CD4-positive, alpha-beta T cell treated with Interleukin-6 at 100 ng/mL for 8 hours (primary cell): ENCODE results near the gene CDK18.

Experiments used
- DNase-seq: peaks from one replicate; pipeline ENCODE4 v3.0.0-alpha.2; 2020; ENCODE audit warnings: mixed read lengths, low spot score

The CDK18 gene

DNA sequence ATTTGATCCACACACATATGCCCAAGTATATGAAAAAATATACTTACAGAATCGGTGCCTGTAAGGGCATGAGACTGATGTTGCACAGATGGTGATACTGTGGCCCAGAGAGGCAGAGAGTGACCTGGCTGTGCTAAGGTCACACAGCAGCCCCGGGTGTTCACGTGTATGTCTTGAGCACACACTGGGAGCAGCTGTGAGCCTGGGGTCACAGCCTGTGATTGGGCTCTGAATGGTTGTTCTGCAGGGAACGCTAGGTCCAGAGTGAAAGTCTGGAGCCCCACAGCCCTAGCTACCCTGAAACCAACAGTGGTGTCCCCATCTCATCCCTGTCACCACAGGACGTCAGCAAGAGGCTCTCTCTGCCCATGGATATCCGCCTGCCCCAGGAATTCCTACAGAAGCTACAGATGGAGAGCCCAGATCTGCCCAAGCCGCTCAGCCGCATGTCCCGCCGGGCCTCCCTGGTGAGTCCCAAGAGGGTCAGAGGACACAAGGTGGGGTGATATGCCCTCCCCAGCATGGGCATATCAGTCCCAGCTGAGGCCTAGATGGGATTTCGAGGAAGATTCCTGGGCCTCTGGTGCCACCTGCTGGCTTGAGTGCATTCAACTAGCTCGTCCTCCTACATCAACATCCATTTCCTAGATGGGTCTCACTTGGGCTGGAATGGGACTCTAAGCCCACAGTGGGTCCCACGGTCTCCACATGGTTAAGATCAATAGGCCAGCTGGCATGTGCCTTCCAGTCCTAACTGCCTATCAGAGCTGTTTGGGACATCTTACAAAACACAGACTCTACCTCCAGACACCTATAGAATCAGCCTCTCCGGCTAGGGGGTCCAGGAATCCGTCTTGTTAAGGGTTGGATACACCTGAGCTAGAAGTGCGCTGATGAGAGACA is 19.7 kb downstream of the CDK18 start:
- peak; percentile 56 for DNase-seq

DNA sequence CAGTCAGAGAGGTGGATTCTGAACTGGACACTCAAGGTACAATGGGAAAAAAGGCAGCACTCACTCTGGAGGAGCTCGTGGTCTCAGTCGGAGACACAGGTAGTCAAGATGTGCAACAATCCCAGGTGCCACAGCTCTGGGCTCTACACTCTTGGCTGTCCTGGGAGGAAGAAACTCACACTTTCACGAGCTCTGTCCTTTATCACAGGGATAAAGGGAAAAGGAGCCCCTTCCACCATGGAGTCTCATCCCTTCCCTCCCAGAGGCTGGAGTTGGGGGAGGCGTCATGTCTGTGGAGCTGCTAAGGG is 20.3 kb downstream of the CDK18 start:
- DNase-seq, result no peak

DNA sequence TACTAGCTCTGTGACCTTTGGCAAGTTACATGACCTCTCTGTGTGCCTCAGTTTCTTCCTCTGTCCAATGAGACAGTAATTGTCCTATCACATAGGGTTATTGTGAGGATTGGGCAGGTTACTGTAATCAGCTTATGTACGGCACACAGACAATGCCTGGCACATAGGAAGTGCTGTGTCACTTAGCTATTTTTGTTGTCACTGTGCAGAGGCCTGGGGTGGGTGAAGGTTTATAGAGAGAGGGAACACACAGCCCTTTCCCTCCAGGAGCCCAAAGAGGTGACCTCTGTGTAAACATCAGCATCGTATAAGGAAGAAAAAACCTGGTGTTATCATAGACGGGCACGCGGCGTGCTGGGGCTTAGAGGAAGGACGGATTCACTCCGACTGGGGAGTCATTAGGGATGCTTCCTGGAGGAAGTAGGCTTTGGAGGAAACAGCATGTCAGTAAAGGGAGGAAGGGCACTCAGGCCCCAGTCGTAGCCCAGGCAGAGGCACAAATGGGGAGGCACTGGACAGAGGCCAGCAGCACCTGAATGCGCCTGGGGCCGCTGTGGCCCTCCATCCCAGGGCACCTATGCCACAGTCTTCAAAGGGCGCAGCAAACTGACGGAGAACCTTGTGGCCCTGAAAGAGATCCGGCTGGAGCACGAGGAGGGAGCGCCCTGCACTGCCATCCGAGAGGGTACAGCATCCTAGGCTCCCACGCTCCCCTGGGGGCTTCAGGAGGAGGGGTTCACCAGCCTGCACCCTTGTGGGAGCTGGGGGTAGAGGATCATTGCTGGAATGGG is 21.2 kb downstream of the CDK18 start:
- DNase-seq, result no peak

DNA sequence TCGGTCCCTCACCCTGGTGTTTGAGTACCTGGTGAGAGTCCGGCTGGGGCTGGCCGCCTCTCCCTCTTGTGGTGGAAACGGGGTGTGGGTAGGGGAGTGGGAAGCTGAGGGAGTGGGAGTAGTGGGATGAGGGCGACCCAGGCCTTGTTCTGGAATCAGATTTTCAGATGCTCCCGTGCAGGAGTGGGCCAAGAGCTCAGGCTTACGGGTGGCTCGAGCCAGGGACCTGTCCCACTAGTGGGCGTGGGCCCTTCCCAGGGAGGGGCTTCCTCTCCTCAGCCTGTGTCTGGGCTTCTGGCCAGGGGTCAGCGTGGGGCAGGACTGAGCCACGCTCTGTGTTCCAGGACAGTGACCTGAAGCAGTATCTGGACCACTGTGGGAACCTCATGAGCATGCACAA is 22.0 kb downstream of the CDK18 start:
- no peak for DNase-seq

DNA sequence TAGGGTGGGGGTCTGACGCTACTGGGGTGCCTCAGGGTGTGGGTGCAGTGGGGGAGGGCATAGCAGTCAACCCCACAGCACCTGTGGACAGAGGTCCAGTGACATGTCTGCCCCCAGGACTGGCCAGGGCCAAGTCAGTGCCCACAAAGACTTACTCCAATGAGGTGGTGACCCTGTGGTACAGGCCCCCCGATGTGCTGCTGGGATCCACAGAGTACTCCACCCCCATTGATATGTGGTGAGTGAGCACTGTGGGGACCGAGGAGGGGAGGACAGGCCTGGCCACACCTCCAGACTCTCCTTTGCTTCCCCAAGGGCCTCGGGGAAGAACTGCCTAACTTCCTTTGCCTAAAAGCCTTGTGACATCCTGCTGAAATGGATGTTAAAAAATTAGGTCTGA is 23.5 kb downstream of the CDK18 start:
- no peak for DNase-seq

DNA sequence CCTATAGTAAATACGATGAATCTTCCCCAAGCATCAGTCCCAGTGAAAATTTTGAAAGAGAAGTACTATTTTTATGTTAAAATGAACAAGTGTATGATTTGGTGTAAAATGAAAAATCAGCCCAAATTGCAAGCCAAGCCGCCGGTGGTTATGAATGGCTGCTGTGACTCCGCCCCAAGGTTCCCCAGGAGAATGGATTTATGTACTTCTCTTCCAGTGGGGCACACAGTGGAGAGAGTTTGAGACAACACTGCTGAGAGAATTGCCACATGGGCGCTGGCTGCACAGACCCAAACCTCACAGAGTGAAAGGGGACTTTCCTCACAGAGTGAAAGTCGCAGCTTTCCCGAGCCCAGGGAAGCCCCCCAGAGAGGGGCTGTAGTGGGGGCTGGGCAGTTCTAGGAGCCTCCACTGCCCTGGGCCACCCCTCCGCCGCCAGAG is 24.0 kb downstream of the CDK18 start:
- no peak for DNase-seq

DNA sequence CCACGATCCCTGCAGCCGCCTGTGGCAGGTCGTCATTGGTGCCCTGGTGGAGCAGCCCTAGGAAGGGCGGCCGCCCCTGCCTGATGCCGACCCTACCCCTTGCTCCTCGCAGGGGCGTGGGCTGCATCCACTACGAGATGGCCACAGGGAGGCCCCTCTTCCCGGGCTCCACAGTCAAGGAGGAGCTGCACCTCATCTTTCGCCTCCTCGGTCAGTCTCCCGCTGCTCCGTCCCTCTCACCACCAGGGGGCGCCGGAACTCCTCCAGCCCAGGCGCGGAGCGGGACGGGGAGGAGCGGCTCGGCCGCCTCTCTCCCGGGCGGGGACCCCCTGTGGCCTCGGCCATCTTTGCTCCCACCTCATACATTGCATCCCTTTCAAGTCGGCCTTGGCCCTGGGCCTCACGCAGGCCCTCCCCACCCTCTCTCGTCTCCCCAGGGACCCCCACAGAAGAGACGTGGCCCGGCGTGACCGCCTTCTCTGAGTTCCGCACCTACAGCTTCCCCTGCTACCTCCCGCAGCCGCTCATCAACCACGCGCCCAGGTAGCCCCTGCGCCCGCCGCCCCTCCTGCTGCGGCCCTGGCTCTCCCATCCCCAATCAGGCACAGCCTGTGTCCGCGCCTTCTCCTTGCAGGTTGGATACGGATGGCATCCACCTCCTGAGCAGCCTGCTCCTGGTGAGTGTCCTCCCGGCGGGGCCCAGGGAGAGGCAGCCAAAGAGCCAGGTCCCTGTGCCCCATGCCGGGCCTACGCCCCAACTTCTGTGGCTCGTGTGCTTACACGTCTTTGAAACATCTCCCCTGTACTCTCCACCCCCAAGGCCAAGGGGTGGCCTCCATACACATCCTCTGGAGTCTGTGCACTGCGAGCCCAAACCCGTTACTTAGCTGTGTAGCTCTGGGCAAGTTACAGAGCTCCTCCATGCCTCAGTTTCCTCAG is 24.7 kb downstream of the CDK18 start:
- peak; percentile 68 for DNase-seq

DNA sequence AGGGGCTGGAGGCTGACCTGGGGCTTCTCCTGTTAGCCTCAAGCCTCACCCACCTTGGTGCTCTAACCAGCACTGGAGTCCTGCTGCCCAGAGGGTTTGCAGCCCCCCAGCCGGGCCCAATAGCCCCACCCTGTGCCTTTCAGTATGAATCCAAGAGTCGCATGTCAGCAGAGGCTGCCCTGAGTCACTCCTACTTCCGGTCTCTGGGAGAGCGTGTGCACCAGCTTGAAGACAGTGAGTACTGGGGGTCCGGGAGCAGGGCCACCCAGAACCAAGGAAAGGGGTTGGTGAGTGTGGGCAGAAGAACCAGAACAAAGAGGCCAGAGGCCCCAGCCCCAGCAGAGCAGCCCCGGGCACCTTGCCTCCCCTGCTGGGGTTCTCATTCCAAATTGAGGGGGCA is 25.6 kb downstream of the CDK18 start:
- no peak for DNase-seq

DNA sequence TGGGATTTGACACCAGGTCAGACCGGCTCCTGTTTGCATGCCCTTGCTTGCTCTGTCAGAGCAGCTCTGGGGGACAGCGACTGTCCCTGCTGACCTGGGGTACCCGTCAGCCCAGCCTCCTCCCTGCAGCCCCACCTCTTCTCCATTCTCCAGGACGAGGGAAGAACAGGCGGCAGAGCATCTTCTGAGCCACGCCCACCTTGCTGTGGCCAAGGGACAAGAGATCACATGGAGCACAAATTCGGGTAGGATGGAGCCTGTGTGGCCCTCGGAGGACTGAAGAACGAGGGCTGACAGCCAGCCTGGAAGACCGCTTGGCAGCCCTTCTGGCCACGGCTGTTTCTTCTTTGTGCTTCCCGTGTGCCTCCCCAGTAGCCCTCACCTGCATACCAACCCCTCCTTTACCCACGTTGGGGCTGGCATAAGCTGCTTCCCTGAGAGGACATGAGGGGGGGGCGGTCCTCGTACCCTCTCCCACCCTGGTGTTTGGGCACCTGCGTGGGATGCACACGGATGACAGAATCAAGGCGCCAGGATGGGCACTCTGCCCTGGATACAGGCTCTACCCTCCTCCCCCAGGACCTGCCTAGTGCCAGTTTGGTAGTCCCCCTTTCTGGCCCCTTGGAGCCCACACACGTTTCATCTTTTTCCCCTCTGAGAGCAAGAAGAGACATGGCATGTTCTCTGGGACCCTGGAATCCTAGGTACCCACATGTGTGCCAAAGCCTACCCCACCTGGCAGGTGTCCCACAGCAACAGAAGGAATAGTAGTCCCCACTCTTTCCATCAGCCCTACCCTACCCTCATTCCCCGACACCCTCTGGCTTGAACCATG is 26.9 kb downstream of the CDK18 start:
- no peak for DNase-seq

DNA sequence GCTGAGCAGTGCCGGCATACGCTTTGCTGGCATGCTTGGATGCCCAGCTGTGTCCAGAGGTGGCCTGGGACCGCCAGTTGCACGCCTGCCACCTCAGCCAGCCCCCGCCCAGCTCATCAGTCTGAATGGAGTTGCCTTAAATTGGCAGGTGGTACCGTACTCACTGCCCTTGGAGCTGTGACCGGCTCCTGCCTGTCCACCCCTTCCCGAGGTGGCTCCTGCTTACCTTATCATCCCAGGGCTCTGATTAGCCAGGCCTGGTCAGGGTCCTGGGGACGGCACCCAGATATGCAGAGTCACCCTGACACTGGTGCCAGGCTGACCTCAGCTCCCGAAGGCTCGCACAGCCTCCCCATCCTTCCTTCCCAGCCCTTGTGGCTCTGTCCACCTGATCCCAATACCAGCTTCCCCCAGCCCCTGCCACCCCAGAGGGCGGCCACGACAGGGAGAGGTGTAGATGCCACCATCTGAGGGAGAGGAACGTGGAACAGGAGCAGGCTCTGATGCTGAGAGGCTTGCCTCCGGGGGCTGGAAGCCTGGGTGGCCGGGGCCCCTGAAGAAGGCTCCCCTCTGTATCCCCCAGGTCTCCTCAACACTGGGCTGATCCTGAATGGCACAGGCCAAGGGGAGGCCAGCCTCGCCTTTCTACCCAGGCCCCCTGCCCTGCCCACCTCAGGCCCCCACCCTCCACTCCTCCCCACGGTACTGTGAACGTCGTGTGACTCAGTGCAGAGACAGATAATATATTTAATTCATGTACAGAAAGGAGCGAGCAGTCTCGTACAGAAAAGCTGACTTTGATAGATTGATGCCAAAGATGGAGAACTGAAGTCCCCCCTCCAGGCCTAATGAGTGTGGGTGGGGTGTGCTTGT is 27.8 kb downstream of the CDK18 start:
- no peak for DNase-seq

DNA sequence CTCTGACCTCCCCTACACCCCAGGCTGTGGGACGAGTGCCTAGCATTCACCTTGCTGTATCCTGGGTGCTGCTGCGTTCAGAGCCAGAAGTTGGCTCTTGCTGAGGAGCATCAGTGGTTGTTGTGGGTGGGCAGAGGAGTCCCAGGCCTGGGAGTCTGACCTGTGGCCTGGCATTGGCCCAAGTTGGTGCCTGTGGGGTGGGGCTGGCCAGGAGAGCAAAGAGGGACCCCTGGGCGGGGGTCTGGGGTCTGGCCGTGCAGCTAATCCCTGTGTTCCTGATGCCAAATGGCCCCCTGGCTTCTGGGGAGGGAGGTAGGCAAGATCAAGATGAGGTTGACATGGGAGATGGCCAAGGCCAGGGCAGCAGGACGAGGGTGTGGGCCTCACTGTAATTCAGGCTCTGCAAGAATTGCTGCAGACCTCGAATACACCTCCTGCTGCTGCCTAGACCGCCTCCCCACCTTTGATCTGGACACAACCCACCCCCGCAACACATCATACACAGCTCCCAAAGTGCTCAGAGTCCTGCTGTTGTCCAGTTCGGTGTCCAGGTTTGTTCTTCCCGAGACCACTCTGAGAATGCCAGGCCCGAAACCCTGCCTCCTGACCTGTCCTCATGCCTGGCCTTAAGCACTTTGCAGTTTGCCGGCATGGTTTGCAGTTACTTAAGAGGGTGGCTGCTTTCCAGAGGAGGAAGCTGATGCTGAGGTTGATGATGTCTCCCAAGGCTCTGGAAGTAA is 28.7 kb downstream of the CDK18 start:
- DNase-seq, result no peak

DNA sequence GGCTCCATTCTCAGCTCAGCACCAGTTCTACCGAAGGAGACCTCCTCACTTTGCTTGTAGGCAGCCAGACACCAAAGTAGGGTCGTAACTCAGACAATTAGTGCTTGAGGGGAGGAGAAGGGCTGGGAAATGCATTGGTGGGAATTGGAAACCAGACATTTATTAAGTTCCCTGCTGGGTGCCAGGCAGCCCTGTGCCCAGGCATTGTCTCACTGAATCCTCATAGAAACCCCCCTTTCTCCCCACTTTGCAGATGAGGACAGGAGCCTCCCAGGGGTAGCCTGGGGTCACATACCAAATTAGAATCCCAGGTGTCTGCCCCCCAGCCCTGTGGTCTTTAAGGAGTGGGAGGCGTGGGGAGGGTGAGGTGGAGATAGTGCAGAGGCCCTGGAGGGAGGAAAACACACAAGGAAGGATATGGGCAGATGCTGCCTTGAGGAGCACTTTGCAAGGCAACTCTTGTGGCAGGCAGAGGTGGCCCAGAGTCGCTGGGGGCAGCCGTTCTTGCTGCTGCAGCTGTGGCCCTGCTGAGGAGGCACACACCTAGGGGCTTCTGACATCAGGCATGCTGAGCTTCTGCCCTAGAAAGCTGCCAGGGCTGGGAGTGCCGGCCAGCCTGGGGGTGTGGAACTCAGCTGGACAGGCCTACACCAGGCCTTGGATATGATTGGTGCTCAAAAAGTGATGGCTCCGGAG is 29.4 kb downstream of the CDK18 start:
- no peak for DNase-seq

DNA sequence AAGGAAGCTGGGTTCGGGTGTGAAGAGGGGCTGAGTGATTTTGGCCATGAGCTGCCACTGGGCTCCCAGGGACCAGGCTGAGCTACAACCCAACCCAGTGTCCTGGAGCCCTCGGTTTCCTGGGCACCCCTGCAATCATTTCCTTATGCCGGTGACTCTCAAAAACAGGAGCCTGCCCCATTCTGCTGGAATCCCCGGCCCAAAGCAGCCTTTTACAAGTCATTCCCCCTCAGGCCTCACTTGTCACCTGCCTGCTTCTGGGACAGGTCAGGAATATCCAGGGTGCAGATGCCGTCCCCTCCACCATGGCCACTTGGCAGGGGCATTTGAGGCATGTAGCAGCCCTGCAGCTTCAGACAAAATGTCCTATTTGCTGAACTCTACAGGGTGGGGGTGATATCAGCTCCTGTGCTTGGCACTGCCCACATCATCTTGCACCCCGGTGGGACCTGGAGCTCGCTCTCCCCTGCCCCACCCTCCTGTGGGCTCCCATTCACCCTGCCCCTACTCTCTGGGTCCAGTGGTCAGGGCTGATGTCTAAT is 30.0 kb downstream of the CDK18 start:
- no peak for DNase-seq

DNA sequence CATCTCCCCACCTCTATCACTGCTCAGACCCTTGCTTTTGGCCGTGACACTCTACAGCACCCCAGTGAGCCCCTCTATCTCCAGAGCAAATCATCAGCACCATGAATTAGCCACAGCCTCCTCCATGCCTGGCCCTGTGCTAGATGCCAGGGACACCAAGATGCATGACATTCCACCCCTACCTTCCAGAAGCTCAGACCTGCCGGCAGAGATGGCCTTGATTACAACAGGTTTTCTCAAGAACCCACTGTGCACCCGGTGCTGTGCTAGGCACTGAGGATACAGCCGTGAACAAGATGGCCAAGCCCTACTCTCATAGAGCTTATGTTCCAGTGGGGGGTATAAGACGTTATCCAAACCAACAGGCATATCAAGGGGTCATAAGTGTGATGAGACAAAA is 30.6 kb downstream of the CDK18 start:
- DNase-seq, result no peak

DNA sequence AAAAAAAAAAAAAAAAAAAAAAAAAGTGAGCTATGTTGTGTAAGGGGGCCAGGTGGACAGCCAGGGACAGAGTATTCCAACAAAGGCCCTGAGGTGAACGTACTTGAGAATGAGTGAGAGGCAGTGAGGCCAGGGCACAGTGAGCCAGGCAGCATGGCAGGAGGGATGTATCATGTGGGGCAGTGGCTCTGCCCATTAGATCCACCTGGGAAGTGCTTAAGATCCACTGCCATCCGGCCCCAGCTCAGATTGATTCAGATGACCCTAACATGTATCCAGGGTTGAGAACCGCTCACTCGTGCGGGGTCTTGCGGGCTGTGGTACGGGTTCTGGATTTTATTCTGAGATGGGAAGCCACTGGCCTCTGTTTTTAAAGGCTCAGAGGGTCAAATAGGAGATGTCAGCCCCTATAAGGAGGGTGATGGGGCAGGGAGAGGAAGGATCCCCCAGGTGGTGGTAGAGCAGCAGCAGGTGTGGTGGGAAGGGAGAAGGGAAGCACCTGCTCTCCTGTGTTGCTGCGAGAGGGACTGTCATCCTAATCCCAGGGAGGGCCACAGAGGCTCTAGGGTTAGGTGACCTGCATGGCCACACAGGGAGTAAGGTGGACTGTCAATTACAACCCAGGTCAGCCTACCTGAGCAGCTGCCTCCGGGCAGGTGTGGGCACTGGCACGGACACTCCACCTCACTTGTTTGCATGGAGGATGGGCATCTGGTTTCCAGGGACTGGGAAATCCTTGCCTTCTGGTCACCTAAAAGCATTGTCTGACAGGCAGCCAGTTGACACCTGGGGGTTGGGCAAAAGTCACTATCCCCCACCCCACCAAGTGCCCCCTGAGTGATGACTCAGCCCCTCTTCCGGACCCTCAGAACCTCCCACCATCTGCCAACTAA is 31.6 kb downstream of the CDK18 start:
- no peak for DNase-seq

DNA sequence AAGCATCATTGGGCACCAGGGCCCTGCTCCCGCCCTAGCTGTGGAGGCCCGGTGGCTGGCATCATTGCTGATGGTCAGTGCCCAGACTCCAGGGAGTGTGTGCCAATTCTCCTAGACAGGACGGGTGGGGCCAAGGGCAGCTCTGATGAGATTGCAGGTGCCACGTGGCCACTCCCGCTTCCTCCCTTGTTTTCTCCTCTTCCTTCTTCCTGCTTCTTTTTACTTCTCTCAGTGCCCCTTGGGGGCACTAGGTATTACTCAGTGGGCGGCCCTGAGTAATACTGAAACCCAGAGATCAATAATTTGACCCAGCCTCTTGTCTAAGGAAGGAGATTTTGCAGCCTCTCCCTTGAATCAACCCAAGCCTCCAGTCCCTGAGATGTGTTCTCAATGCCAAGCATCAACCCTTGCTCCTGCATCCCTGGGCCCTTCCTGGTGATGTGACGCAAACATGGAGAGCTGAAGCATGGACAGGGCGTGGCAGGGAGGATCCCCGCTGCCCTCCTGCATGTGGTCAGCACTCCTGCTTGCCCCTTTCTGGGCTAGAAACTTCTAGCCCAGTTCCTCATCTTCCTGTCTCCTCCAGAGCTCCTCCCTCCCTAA is 32.4 kb downstream of the CDK18 start:
- DNase-seq, result no peak

DNA sequence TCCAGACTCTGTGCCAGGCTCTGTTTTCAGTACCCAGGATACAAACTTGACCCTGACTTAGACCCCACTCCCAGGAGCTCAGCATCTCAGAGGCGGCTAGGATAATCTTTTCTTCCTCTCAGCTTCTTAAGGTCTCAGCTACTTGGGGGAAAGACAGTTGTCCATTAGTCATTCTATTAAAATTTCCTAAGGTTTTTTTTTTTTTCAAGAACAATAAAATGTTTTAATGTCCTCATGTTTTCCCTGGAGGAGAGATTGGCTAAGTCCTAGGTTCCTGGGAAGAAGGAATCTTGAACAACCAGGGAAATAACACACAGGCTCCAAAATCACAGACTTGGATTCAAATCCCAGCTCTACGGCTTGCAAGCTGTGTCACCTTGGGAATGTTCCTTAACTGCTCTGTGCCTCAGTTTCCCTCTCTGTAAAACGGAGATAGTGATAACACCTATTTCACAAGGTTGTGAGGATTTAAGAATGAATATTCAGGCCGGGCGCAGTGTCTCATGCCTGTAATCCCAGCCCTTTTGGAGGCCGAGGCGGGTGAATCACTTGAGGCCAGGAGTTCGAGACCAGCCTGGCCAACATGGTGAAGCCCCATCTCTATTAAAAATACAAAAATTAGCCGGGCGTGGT is 33.0 kb downstream of the CDK18 start:
- no peak for DNase-seq
